LNCAP (cell line): ENCODE measurements around the gene LSP1.

Experiments
- TF ChIP-seq, protein P1 (sequence below): fragments of 450-650 bp; IDR thresholded peaks from 2 replicates; pipeline ENCODE4 v1.5.1; 2017; ENCODE audit warnings: mild to moderate bottlenecking

The LSP1 gene

DNA sequence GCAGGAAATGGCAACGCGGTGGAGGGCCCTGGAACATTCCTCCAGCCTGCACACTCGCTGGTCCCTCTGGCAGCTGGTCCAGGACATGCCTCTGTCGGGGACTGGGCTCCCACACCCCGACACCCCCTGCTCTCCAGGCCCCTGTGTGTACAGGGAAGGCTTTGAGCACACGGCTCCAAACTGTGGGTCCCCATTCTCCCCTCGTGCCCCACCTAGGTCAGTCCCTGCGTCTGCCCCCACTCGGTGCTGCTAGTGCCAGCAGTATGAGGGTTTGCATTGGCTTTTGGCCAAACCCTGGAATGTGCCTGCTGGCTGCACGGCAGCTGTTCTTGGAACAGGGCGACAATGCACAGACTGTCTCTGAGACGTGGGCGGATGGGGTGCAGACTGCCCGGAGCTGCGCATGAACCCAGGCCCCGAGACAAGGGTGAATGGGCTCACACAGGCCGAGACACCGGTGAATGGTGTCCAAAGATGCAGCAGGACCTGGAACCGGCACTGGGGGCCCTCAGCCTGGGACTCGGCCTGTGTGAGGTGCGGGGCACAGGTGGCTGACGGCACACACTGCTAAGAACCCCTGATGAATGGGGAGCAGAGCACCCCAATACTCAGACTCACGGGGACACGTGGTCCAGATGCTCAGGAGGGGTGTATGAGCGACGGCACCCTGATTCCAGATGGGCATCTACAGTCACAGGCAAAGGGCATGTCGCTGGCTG lies 25.6 kb upstream of the LSP1 start:
- TF ChIP-seq, protein P1, sequence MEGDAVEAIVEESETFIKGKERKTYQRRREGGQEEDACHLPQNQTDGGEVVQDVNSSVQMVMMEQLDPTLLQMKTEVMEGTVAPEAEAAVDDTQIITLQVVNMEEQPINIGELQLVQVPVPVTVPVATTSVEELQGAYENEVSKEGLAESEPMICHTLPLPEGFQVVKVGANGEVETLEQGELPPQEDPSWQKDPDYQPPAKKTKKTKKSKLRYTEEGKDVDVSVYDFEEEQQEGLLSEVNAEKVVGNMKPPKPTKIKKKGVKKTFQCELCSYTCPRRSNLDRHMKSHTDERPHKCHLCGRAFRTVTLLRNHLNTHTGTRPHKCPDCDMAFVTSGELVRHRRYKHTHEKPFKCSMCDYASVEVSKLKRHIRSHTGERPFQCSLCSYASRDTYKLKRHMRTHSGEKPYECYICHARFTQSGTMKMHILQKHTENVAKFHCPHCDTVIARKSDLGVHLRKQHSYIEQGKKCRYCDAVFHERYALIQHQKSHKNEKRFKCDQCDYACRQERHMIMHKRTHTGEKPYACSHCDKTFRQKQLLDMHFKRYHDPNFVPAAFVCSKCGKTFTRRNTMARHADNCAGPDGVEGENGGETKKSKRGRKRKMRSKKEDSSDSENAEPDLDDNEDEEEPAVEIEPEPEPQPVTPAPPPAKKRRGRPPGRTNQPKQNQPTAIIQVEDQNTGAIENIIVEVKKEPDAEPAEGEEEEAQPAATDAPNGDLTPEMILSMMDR: no peak

DNA sequence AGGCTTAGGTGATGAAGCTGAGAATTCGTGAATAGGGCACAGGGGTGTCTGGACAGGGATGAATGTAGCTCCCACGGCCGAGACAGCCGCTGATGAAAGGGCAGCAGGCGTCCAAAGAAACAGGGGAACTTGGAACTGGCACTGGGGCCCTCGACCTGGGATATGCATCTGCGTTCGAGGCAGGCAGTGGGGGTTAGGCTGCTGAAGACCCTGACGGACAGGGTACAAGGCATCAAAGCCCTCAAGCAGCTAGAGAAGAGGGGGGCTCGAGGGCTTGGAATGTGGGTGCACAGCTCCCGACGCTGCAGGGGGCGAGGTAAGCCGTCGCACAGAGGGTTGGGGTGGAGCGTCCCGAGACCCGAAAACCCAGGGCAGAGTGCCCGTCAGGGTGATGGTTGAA lies 25.0 kb upstream of the LSP1 start:
- TF ChIP-seq, protein P1: no peak

DNA sequence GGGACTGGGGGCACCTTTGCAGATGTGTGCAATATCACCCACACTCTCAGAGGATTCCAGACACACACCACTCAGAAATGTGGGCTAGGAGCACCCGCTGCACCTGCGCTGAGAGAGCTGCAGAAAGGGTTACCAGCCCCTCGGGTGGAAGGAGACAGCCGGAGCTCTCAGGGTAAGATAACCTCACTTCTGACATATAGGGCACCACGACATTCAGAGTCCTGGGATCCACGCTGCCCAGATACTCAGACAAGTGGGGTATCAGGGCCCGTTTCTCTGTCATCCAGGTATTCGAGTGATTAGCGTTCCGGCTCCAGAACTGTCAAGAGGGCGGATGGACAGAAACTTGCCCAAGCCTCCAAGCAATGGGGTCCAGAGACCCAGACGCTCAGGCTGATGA lies 24.3 kb upstream of the LSP1 start:
- TF ChIP-seq, protein P1: no peak

DNA sequence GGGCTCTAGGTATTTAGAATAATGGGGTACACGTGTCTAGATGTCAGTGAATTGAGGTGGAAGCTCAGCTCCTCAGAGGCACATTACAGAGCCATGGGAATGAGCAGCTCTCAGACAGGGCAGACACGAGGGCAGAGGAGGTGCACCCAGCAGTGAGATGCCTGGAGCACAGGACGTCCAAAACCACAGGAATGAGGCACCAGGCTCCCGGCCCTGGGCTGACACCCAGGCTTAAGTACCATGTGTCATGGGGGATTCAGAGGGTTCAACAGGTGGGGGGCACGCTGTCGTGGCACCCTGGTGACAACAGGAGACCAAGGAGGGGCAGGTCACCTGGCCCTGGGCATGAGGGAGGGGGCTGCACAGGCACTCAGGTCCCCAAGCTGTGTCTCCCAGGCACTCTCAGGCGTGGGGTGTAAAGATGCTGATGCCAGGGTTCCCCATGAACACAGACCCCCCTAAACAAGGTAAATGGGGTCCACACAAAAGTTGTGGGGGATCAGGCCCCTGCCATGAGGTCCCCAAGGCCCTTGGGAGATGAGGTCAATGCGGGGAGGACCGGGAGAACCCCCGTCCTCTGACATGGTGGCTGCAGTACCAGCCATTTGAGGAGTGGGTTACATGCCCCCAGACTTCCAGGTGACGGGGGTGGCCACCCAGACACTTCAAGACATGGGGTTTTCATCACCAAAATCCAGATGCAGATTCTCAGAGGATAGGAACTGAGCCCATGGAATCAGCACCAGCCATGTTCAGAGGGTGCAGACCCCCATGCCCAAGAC lies 23.7 kb upstream of the LSP1 start:
- TF ChIP-seq, protein P1: no peak

DNA sequence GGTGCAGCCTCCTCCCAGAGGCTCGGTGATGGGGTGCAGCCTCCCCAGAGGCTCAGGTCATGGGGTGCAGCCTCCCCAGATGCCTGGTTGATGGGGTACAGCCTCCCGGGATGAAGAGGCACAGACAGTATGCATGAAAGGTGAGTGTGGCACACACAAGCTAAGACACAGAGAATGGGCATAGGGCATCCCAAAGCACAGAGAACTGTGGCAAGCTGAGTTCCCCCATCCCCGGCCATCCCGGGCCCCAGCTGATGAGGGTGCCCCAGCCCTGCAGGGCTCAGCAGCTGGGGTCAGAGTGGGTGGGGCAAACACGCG lies 22.9 kb upstream of the LSP1 start:
- TF ChIP-seq, protein P1: no peak

DNA sequence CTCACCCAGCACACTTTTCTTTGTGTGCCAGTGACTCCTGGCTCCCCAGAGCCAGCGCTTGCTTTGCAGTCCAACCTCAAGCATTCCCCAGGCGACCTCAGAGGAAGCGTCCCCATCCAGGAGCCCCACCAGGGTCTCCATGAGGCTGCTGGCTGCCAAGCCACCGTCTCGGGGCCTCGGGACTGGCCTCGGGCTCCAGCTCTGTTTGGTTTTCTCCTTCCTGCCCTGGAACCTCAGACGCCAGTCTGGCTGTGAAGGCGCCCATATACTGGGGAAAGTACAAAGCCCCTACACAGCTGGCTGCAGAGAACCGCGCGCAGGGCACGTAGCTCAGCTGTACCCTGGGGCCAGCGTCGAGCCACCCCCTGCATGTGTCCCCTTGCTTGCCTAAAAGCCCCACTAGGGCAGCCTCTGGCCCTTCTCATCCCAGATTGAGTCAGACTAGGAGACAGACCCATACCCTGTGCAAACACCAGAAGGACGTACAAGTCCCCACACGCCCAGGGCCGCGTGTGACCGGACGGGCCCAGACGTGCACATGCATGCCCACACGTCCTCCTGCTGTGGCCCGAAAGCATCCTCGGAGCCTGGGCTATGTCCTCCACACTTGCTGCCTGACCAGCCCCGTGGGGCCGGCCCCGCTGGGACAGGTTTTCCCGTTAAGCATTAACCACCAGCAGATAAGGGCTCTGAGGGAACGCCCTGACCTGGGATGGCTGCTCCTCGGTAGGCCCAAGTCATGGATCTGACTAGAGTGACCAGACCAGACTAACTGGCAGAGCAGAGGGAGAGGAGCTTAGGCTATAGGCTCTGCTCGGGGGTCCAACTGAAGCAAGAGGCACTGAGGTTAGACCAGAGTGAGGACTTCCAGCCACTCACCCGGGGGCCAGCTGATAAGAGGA lies 22.3 kb upstream of the LSP1 start:
- TF ChIP-seq, protein P1: no peak
